Endothelial cell (in vitro differentiated cells): Measurements from ENCODE around the gene PPP1R7. TPM values are rescaled to one million over a fixed set of nuclear protein-coding genes. Genes with fewer than 3 reads are reported as not detected.

Experiments used
- DNase-seq: peaks from one replicate; pipeline ENCODE4 v3.0.0; 2021; ENCODE audit warnings: low spot score
- H3K27ac Mint-ChIP-seq: one replicate; pipeline ENCODE4 v1.8.0; 2021; ENCODE audit warnings: mixed read lengths, inconsistent platforms; ENCODE audit not compliant: unreplicated experiment
- H3K27me3 Mint-ChIP-seq: one replicate; pipeline ENCODE4 v1.8.0; 2021; ENCODE audit warnings: mild to moderate bottlenecking, moderate library complexity, mixed read lengths, inconsistent platforms; ENCODE audit not compliant: unreplicated experiment
- H3K36me3 Mint-ChIP-seq: one replicate; pipeline ENCODE4 v1.8.0; 2021; ENCODE audit warnings: mild to moderate bottlenecking, low read depth, mixed read lengths, inconsistent platforms; ENCODE audit not compliant: unreplicated experiment
- H3K4me1 Mint-ChIP-seq: one replicate; pipeline ENCODE4 v1.8.0; 2021; ENCODE audit warnings: mild to moderate bottlenecking, mixed read lengths, inconsistent platforms; ENCODE audit not compliant: unreplicated experiment
- H3K4me3 Mint-ChIP-seq: one replicate; pipeline ENCODE4 v1.8.0; 2021; ENCODE audit warnings: mild to moderate bottlenecking, mixed read lengths, inconsistent platforms; ENCODE audit not compliant: unreplicated experiment
- H3K9me3 Mint-ChIP-seq: one replicate; pipeline ENCODE4 v1.8.0; 2021; ENCODE audit warnings: mixed read lengths, inconsistent platforms; ENCODE audit not compliant: unreplicated experiment
- total RNA-seq: library from RNA; stranded (reverse); fragmentation: NEBNext Ultra II Directional; extraction: Animal tissue kit (Norgen Biotek cat#: 25700); gene quantifications from one replicate; pipeline ENCODE4 v1.2.1, GENCODE V29; 2021; ENCODE audit not compliant: unreplicated experiment
- TF ChIP-seq, protein P1 (sequence below): fragments of 200-600 bp; sonication (generic); IDR thresholded peaks from one replicate; pipeline ENCODE4 v1.5.0; 2021; ENCODE audit warnings: antibody characterized with exemption; ENCODE audit not compliant: unreplicated experiment

Gene PPP1R7
- total RNA-seq, 1 donor from 2014 or later = 61.6 TPM

DNA sequence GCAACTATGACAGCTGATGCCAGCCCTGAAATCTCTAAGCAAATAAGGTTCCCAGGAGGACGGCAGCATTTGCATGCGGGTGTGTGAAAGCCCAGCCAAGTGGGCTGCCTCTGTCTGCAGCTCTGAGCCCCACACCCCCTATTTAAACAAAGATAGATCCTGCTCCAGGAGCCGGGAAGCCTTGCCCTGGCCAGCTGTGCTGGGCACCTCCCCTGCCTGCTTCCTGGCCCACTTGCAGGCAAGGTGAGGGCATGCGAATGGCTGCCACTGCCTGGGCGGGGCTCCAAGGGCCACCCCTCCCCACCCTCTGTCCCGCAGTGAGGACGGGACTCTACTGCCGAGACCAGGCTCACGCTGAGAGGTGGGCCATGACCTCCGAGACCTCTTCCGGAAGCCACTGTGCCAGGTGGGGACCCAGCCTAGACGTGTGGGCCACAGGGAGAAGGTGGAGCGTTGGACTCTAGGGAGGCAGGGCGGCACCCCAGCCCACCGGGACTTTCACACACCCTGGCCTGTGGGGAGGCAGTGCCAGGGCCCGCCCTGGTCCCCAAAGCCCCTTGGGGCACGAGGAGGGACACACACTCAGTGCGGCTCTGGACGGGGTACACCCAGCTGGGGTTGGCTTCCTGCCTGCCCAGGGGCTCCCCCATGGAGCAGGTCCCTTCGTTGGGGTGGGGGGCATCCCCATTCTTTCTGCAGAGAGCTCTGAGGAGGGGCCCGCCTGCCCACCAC is 38.3 kb downstream of the PPP1R7 start, which contains the start of gene ANO7:
ANO7 (plus strand) TSS at position 317 of the 732 bp plus-strand sequence. CDS start 1,387 bp downstream, outside the sequence.
- Mint-ChIP-seq H3K27me3 (peaks cover 5% of the 10 kb centered on the region), H3K4me3 (no peak within 1 kb of the TSS), H3K9me3 (no peaks in the 10 kb centered on the region), H3K4me1 (no peaks in the 10 kb centered on the region), H3K27ac (no peak within 1 kb of the TSS), H3K36me3 (no peaks in the 10 kb centered on the region)
- TF ChIP-seq, protein P1, sequence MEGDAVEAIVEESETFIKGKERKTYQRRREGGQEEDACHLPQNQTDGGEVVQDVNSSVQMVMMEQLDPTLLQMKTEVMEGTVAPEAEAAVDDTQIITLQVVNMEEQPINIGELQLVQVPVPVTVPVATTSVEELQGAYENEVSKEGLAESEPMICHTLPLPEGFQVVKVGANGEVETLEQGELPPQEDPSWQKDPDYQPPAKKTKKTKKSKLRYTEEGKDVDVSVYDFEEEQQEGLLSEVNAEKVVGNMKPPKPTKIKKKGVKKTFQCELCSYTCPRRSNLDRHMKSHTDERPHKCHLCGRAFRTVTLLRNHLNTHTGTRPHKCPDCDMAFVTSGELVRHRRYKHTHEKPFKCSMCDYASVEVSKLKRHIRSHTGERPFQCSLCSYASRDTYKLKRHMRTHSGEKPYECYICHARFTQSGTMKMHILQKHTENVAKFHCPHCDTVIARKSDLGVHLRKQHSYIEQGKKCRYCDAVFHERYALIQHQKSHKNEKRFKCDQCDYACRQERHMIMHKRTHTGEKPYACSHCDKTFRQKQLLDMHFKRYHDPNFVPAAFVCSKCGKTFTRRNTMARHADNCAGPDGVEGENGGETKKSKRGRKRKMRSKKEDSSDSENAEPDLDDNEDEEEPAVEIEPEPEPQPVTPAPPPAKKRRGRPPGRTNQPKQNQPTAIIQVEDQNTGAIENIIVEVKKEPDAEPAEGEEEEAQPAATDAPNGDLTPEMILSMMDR = no peak
- no peak for DNase-seq

DNA sequence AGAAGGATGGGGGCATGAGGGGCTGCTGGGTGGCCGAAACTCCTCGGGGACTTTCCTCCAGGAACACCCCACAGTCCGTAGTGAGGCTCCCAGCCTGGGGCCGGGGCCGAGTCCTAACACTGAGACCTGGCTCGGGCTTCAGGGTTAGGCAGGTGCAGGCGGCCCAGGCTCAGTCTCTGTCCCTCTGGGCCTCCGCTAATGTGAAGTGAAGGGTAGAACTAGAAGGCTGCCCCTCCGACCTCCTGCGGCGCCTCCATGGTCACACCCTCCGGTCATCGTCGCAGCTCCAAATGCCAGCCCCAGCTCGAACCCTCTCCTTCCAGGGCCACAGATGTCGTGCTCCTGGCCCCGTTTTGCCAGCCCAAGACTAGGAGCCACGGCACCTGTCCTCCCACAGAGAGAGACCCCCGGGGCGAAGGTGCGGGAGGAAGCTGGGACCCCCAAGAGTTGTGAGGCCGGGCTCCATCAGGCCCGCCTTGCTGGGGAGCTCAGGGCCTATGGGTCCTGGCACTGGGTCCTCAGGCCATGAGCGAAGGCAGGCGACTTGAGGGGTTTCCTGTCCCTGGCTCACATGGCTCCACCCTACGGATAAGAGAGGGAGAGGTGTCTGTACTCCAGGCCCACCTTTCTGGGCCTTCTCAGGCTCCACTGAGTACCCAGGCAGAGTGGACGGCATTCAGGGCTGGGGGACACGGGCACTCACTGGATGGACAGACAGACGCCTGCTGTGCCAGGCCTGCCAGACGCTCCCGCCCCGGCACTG is 39.0 kb downstream of the PPP1R7 start:
- Mint-ChIP-seq H3K9me3 (no peaks in the 10 kb centered on the region), H3K4me3 (no peak overlapping the region), H3K4me1 (no peaks in the 10 kb centered on the region), H3K27ac (no peak overlapping the region), H3K27me3 (peaks cover 5% of the 10 kb centered on the region), H3K36me3 (no peaks in the 10 kb centered on the region)
- TF ChIP-seq, protein P1 = no peak
- no peak for DNase-seq

DNA sequence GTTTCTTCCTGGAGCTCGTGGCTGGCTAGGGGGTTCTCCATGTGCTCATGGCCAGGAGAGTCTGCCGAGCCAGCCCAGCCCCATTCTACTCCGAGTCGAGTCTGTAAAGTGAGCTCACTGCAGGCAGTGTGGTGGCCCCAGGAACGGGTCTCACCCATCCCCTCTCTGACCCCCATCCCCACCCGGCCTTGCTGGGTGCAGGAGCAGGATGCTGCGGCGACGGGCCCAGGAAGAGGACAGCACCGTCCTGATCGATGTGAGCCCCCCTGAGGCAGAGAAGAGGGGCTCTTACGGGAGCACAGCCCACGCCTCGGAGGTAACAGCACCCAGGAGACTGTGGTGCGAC is 39.6 kb downstream of the PPP1R7 start:
- no peaks in the 10 kb centered on the region for H3K9me3 Mint-ChIP-seq
- peaks cover 5% of the 10 kb centered on the region for H3K27me3 Mint-ChIP-seq
- H3K4me3 Mint-ChIP-seq = no peak overlapping the region
- TF ChIP-seq, protein P1 = no peak
- H3K27ac Mint-ChIP-seq = no peak overlapping the region
- H3K4me1 Mint-ChIP-seq = no peaks in the 10 kb centered on the region
- H3K36me3 Mint-ChIP-seq = no peaks in the 10 kb centered on the region
- DNase-seq = no peak

DNA sequence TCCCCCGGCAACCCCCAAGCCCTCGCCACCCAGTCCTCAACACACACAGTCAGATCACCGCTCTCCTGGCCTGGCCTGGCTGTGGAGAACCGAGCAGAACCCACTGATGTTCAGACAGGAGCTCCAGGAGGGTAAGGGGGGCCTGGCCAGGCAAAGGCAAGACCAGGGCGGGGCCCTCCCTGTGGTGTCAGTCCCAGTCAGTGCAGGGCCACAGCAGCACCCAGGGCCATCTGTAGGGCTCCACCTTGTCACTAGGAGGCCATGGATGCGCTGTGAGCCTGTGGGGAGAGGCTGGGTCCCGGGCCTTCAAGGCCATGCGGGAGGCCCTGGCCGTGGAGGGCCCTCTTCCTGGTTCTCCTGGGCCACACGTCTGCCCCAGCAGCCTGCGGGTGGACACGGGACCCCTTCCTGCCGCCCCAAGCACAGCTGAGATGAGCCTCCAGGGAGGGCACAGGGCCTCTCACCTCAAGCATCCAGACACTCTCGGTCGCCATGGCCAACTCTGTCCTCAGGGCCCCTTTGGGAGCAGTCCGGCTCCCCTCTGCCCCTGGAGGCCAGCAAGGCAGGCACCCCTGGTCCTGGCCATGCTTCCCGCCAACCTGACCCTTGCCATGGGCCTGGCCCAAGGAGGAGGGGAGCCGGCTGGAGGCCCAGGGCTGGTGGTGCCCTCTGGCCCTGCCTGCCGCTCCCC is 40.2 kb downstream of the PPP1R7 start:
- no peak overlapping the region for H3K4me3 Mint-ChIP-seq
- no peak overlapping the region for H3K27ac Mint-ChIP-seq
- no peaks in the 10 kb centered on the region for H3K4me1 Mint-ChIP-seq
- H3K27me3 Mint-ChIP-seq = peaks cover 5% of the 10 kb centered on the region
- no peaks in the 10 kb centered on the region for H3K9me3 Mint-ChIP-seq
- H3K36me3 Mint-ChIP-seq = no peaks in the 10 kb centered on the region
- TF ChIP-seq, protein P1 = no peak
- no peak for DNase-seq
